HG03103 (cell line): Measurements from ENCODE around the gene INPP5A.
"Not testable (repeated sequence)": the region's sequence is repeated elsewhere in the genome, so short reads cannot be mapped to it uniquely, and the experiment has no call there.

Experiments
- ATAC-seq: cut with Tn5 transposase; IDR thresholded peaks from one replicate; pipeline ENCODE4 v1.9.1; 2021; ENCODE audit warnings: low read depth; ENCODE audit not compliant: unreplicated experiment

The INPP5A gene

GRCh38 chr10:132503581-132504421 is 33.8 kb upstream of the INPP5A start:
- ATAC-seq: no peak

- no peak for ATAC-seq
These were observed 32.9 kb upstream of the INPP5A start for GRCh38 chr10:132504501-132505272.

GRCh38 chr10:132505546-132505945 is 32.0 kb upstream of the INPP5A start:
- ATAC-seq: not testable (repeated sequence)

GRCh38 chr10:132506711-132507408 is 30.7 kb upstream of the INPP5A start:
- ATAC-seq: no peak

GRCh38 chr10:132507409-132507955 is 30.1 kb upstream of the INPP5A start:
- ATAC-seq: no peak

GRCh38 chr10:132507956-132508490 is 29.6 kb upstream of the INPP5A start:
- ATAC-seq: no peak

GRCh38 chr10:132508581-132509443 is 28.8 kb upstream of the INPP5A start:
- no peak for ATAC-seq

GRCh38 chr10:132509506-132510173 is 27.9 kb upstream of the INPP5A start:
- ATAC-seq: no peak

GRCh38 chr10:132510174-132510611 is 27.4 kb upstream of the INPP5A start:
- no peak for ATAC-seq

- no peak for ATAC-seq
These were observed 26.2 kb upstream of the INPP5A start for GRCh38 chr10:132511121-132512051.

- no peak for ATAC-seq
These were observed 25.5 kb upstream of the INPP5A start for GRCh38 chr10:132512052-132512442.

- ATAC-seq: no peak
These were observed 24.8 kb upstream of the INPP5A start for GRCh38 chr10:132512693-132513345.

GRCh38 chr10:132514821-132515520 is 22.6 kb upstream of the INPP5A start:
- ATAC-seq: no peak

- ATAC-seq: no peak
These were observed 21.5 kb upstream of the INPP5A start for GRCh38 chr10:132515811-132516726.

- ATAC-seq: no peak
These were observed 20.5 kb upstream of the INPP5A start for GRCh38 chr10:132516771-132517725.
